ENCODE data around the gene THSD7A.

DNA sequence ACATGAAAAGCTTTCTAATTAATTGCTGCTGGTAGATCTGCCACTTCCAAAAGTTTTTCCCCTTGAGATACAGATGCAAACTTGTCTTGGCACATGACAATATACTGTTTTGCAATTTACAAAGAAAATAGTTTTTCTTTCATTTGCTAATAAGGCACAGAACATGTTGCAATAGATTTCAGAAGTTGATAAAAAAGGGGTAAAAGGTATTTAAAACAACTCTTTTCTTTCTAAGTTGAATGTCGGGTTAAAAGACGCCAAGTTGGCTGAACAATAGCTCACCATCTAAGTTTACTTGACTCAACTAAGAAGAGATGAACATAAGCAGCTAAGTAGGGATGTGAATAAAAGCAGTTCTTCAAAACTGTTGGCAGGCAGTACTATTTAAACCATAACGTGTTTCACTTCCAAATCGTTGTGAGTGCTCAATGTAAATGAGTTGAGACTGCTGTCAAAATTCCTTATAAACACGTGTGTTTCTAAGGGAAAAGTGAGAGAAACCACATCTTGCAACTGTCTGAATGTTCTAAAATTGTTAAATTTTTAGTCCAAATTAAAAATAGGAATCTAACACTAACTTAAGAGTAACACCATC, 14.5 kb upstream of the THSD7A start:
- TF ChIP-seq, protein P1, sequence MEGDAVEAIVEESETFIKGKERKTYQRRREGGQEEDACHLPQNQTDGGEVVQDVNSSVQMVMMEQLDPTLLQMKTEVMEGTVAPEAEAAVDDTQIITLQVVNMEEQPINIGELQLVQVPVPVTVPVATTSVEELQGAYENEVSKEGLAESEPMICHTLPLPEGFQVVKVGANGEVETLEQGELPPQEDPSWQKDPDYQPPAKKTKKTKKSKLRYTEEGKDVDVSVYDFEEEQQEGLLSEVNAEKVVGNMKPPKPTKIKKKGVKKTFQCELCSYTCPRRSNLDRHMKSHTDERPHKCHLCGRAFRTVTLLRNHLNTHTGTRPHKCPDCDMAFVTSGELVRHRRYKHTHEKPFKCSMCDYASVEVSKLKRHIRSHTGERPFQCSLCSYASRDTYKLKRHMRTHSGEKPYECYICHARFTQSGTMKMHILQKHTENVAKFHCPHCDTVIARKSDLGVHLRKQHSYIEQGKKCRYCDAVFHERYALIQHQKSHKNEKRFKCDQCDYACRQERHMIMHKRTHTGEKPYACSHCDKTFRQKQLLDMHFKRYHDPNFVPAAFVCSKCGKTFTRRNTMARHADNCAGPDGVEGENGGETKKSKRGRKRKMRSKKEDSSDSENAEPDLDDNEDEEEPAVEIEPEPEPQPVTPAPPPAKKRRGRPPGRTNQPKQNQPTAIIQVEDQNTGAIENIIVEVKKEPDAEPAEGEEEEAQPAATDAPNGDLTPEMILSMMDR (IDR thresholded peaks at IDR 0.05; ENCODE audit: control extremely low read depth in 1 of 3, insufficient read depth in 1 of 3, low read depth in 1 of 3, low read length in 3 of 3) = no peak
- TF ChIP-seq, protein P2, sequence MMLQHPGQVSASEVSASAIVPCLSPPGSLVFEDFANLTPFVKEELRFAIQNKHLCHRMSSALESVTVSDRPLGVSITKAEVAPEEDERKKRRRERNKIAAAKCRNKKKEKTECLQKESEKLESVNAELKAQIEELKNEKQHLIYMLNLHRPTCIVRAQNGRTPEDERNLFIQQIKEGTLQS (IDR thresholded peaks at IDR 0.05; ENCODE audit: insufficient read depth, low read depth, low read length) = no peak
- TF ChIP-seq CBX5 (IDR thresholded peaks at IDR 0.05; ENCODE audit: low read depth, low read length) = no peak

All from H1 (cell line).